Loucy (cell line): ENCODE measurements around the gene AMIGO3.

Experiments
- H2AFZ ChIP-seq: fragments of 200-600 bp; sonication (generic); 2 replicates; pipeline ENCODE4 v1.6.0; 2016; ENCODE audit warnings: antibody characterized with exemption, mild to moderate bottlenecking, low read length, moderate library complexity
- H3F3A ChIP-seq: fragments of 200-600 bp; 2 replicates; pipeline ENCODE4 v1.6.0; 2016; ENCODE audit warnings: antibody characterized with exemption, low read depth, mild to moderate bottlenecking
- H3K27me3 ChIP-seq: fragments of 200-600 bp; sonication (generic); 2 replicates; pipeline ENCODE4 v1.6.1; 2014; ENCODE audit warnings: low read length, mild to moderate bottlenecking; ENCODE audit not compliant: insufficient read depth, poor library complexity, severe bottlenecking
- H3K36me3 ChIP-seq: fragments of 200-600 bp; sonication (generic); 2 replicates; pipeline ENCODE4 v1.6.1; 2016; ENCODE audit warnings: low read length; ENCODE audit not compliant: insufficient read depth
- H3K4me1 ChIP-seq: fragments of 200-600 bp; sonication (generic); 2 replicates; pipeline ENCODE4 v1.5.1; 2014; ENCODE audit warnings: low read length, mild to moderate bottlenecking; ENCODE audit not compliant: insufficient read depth, poor library complexity, severe bottlenecking
- H3K4me2 ChIP-seq: fragments of 200-600 bp; sonication (generic); 2 replicates; pipeline ENCODE4 v1.6.0; 2014; ENCODE audit warnings: antibody characterized with exemption, low read length, low read depth, mild to moderate bottlenecking; ENCODE audit not compliant: poor library complexity, severe bottlenecking
- H3K4me3 ChIP-seq: fragments of 200-600 bp; sonication (generic); 2 replicates; pipeline ENCODE4 v1.5.1; 2014; ENCODE audit warnings: low read length, mild to moderate bottlenecking, mixed read lengths; ENCODE audit not compliant: poor library complexity, severe bottlenecking
- H3K79me2 ChIP-seq: fragments of 200-600 bp; sonication (generic); 2 replicates; pipeline ENCODE4 v1.6.1; 2014; ENCODE audit warnings: low read length; ENCODE audit not compliant: insufficient read depth
- H3K9ac ChIP-seq: fragments of 200-600 bp; sonication (generic); 2 replicates; pipeline ENCODE4 v1.6.0; 2014; ENCODE audit warnings: mild to moderate bottlenecking, low read depth, low read length, moderate library complexity; ENCODE audit not compliant: poor library complexity, severe bottlenecking
- H3K9me2 ChIP-seq: fragments of 200-600 bp; sonication (generic); replicated peaks from 2 replicates; pipeline ENCODE4 v1.6.1; 2016; ENCODE audit warnings: low read depth, low read length, mixed read lengths
- H3K9me3 ChIP-seq: fragments of 200-600 bp; sonication (generic); 2 replicates; pipeline ENCODE4 v1.6.1; 2014; ENCODE audit warnings: mild to moderate bottlenecking, antibody characterized with exemption, low read length, low read depth; ENCODE audit not compliant: insufficient read depth
- H4K20me1 ChIP-seq: fragments of 200-600 bp; sonication (generic); 2 replicates; pipeline ENCODE4 v1.6.0; 2014; ENCODE audit warnings: antibody characterized with exemption, low read length, mild to moderate bottlenecking; ENCODE audit not compliant: insufficient read depth, poor library complexity, severe bottlenecking
- CTCF ChIP-seq: fragments of 200-600 bp; sonication (generic); conservative IDR thresholded peaks from 2 replicates; pipeline ENCODE4 v1.5.1; 2014; ENCODE audit warnings: mild to moderate bottlenecking, antibody characterized with exemption, low read length
- EZH2phosphoT487 ChIP-seq: fragments of 200-600 bp; IDR thresholded peaks from 2 replicates; pipeline ENCODE4 v1.6.1; 2018; ENCODE audit warnings: antibody characterized with exemption, mild to moderate bottlenecking, moderate library complexity, borderline replicate concordance

The AMIGO3 gene

DNA sequence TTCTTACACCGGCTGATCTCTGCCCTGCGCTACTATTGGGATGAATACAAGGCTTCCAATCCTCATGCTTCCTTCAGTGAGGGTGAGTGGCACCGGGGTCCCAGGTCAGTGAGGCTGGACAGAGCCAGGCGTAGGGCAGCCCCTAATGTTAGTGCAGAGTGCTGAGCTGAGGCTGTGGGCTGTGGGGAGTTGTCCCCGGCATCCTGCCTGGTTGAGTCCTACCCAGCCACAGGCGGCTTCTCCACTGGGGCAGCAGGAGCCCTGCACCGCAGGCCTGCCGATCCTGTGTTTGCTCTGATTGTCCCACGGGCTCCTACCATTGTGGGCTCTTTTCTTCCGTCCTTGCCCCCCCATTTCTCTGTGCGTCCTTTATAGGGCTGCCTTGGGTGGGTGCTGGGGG lies 16.8 kb downstream of the AMIGO3 start:
- Histone ChIP-seq H3K36me3 (no peaks in the 10 kb centered on the region; the same call in 1 of the 2 replicates), H3K4me1 (peaks cover 3% of the 10 kb centered on the region), H3K27me3 (no peaks in the 10 kb centered on the region), H3K9ac (no peak overlapping the region), H3K9me2 (no peaks in the 10 kb centered on the region), H3K79me2 (no peaks in the 10 kb centered on the region), H3F3A (no peaks in the 10 kb centered on the region), H3K4me3 (no peak overlapping the region), H4K20me1 (no peaks in the 10 kb centered on the region), H2AFZ (no peak overlapping the region), H3K4me2 (no peak overlapping the region), H3K9me3 (no peaks in the 10 kb centered on the region)
- TF ChIP-seq CTCF (no peak), EZH2phosphoT487 (no peak)

DNA sequence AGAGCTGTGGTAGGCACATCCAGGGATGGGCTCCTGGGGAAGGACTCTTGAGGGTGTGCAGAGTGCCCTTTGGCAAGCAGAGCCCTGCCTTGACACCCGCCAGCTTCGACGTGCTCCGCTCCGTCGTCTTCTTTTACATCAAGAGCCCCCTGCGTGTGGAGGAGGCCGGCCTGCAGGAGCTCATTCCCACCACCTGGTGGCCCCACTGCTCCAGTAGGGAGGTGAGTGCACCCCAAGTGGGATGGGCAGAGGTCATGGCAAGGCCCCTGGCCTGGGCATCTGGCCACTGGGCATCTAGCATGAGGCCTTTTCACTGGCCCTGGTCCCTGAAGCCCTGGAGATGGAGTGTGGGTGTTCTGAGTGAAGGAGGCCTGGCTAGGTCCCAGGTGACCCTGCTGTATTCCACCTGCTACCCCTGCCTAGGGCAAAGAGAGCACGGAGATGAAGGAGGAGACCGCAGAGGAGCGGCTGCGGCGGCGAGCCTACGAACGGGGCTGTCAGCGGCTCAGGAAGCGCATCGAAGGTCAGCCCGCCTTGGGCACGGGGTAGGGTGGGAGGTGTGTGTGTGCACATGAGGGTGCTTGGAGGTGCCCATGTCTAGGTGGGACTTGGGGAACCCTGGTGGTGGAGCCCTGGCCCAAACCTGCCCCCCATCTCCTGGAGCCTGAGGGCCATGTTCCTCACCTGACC lies 18.0 kb downstream of the AMIGO3 start:
- Histone ChIP-seq H2AFZ (no peak overlapping the region), H3K27me3 (no peaks in the 10 kb centered on the region), H3K4me2 (no peak overlapping the region), H3K36me3 (no peaks in the 10 kb centered on the region; the same call in 1 of the 2 replicates), H3K9ac (no peak overlapping the region), H3K79me2 (no peaks in the 10 kb centered on the region), H3K4me3 (no peak overlapping the region), H4K20me1 (no peaks in the 10 kb centered on the region), H3K9me3 (no peaks in the 10 kb centered on the region), H3F3A (no peaks in the 10 kb centered on the region), H3K9me2 (no peaks in the 10 kb centered on the region), H3K4me1 (no peaks in the 10 kb centered on the region)
- TF ChIP-seq CTCF: peak; percentile 64
- TF ChIP-seq EZH2phosphoT487: no peak

DNA sequence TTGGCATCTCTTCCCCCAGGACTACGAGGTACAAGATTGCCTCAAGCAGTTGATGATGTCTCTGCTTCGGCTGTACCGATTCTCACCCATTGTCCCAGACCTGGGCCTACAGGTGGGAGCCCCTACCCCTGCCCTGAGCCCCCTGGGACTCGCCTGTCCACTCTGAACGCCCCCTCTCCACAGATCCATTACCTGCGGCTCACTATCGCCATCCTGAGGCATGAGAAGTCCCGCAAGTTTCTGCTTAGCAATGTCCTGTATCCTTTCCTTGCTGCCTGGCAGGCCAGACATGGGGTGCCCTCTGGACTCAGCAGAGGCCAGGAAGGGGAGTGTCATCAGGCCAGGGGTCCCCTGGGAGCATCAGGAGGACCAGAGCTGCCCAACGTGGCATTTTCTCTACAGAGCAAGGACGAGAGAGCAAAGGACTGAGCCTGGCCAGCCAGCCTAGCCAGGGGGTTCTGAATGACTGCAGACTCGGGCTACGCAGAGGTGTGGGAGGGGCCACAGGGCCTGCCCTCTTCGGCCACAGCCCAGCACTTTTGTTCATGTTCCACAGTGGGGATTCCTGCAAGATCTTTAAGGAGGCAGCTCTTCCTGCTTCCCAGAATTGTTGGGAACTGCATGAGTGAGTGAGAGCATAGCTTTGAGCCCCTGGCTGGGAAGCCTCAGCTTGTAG lies 18.9 kb downstream of the AMIGO3 start:
- Histone ChIP-seq H4K20me1 (no peaks in the 10 kb centered on the region), H3K27me3 (no peaks in the 10 kb centered on the region), H3K4me1 (no peaks in the 10 kb centered on the region), H3K4me2 (no peak overlapping the region), H3K36me3 (no peaks in the 10 kb centered on the region; the same call in 1 of the 2 replicates), H3K79me2 (no peaks in the 10 kb centered on the region), H2AFZ (no peak overlapping the region), H3K4me3 (no peak overlapping the region), H3K9ac (no peak overlapping the region), H3K9me2 (no peaks in the 10 kb centered on the region), H3K9me3 (no peaks in the 10 kb centered on the region), H3F3A (no peaks in the 10 kb centered on the region)
- no peak for TF ChIP-seq EZH2phosphoT487
- TF ChIP-seq CTCF: peak; percentile 48; the same call in 1 of the 2 replicates
